ENCODE measurements around the gene ZNF701. TPM values are rescaled to one million over a fixed set of nuclear protein-coding genes. Genes with fewer than 3 reads are reported as not detected.

The ZNF701 gene
- total and polyA plus RNA-seq, 2 of the 8 experiments (the other 6 are each of a cell fraction or from before 2014, with no cell fraction given): 4.9 to 18.7 TPM

GRCh38 chr19:52570000-52570861, at the start of gene ZNF701 (continued):
- TF ChIP-seq CHD7 (IDR thresholded peaks at IDR 0.05; ENCODE audit: insufficient replicate concordance, low read length) (no peak), NRF1 (IDR thresholded peaks at IDR 0.05; ENCODE audit: low read depth, low read length) (peak; percentile 69), SRF (IDR thresholded peaks at IDR 0.05; ENCODE audit: low read depth, low read length) (peak; percentile 60; the same call in 1 of the 2 replicates), RNF2 (IDR thresholded peaks at IDR 0.05; ENCODE audit: borderline replicate concordance, low read depth, low read length, missing control alignments, poor library complexity, severe bottlenecking) (no peak), KDM5A (IDR thresholded peaks at IDR 0.05; ENCODE audit: low read length) (no peak), HDAC6 (IDR thresholded peaks at IDR 0.05; ENCODE audit: low read depth, low read length) (no peak), TBP (IDR thresholded peaks at IDR 0.05; ENCODE audit: low read depth, low read length) (peak; percentile 72; the same call in 1 of the 2 replicates)
